ENCODE measurements around the gene MSL3B.

GRCh38 chr2:233823731-233824121, 44.5 kb downstream of the MSL3B start:
- no peak for TF ChIP-seq FOXK2 (IDR thresholded peaks at IDR 0.05)
- no peak for TF ChIP-seq TARDBP (IDR thresholded peaks at IDR 0.05)
- TF ChIP-seq HDGF (IDR thresholded peaks at IDR 0.05; ENCODE audit: borderline replicate concordance), result no peak
- TF ChIP-seq ARNT (IDR thresholded peaks at IDR 0.05), result no peak
- no peak for TF ChIP-seq FOXA1 (IDR thresholded peaks at IDR 0.05)
- no peak for TF ChIP-seq SUZ12 (IDR thresholded peaks at IDR 0.05)
- TF ChIP-seq SP1 (IDR thresholded peaks at IDR 0.05), result no peak
- TF ChIP-seq L3MBTL2 (conservative IDR thresholded peaks at IDR 0.05), result no peak
- no peak for TF ChIP-seq ZNF384 (IDR thresholded peaks at IDR 0.05)
- no peak for TF ChIP-seq BHLHE40 (IDR thresholded peaks at IDR 0.05; ENCODE audit: borderline replicate concordance)
- no peak for TF ChIP-seq FOXM1 (IDR thresholded peaks at IDR 0.05; ENCODE audit: borderline replicate concordance)
- TF ChIP-seq CTBP1 (IDR thresholded peaks at IDR 0.05; ENCODE audit: borderline replicate concordance), result no peak
